Hematopoietic multipotent progenitor cell (in vitro differentiated cells): ENCODE results near the gene SKAP1. TPM values are rescaled to one million over a fixed set of nuclear protein-coding genes. Genes with fewer than 3 reads are reported as not detected.
"Not testable (repeated sequence)": the region's sequence is repeated elsewhere in the genome, so short reads cannot be mapped to it uniquely, and the experiment has no call there.

Source experiments
- DNase-seq, 3 donors: peaks; one replicate each; pipeline ENCODE4 v3.0.0-alpha.2; 2011 to 2015; ENCODE audit warnings: low read depth in 2 of 3, low spot score in 2 of 3
- total RNA-seq: library from RNA; depleted of rRNA; stranded (reverse); fragments of >200 nt; gene quantifications from one replicate; pipeline ENCODE4 v1.2.3, GENCODE V29; 2012

SKAP1 gene
- total RNA-seq, 1 donor = 4.8 TPM

DNA sequence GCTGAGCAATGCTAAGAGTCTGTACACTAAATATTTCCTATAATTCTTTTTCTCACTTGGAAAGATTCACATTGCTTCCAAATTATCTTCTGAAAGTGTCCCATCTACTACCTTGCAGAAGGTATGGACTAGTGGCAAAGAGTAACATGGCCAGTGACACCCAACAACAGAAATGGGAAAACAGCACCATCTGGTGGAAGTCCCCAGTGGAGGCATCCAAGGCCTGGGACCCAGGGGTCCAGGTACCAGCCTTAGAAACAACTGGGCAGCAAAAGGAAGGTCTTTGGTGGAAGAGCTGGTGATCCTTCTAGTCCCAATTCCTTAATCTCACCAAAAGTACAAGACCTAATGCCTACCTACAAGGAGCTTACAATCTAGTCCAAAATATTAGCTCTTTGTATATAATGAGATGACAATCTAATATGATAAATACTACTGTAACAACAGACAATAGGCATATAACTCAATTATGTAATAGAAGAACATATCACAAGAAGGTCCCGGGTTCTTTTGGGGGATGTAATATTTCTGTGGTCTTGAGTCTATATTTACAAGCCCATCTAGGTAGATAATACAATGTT lies 55.3 kb downstream of the SKAP1 start:
- DNase-seq = peak in 2 of 3 donors; percentile 54 to 74

DNA sequence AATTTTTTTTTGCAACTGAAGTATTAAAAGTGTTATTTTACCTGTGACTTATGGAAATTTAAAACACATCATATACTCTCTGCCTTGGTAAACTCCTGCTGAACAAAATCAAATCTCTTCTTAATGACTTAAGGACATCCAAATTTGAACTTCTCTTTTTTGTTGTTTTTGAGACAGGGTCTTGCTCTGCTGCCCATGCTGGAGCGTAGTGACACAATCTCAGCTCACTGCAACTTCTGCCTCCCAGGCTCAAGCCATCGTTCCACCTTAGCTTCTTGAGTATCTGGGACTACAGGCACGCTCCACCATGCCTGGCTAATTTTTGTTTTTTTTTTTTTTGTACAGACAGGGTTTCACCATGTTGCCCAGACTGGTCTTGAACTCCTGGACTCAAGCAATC lies 56.1 kb downstream of the SKAP1 start:
- DNase-seq = no peak

DNA sequence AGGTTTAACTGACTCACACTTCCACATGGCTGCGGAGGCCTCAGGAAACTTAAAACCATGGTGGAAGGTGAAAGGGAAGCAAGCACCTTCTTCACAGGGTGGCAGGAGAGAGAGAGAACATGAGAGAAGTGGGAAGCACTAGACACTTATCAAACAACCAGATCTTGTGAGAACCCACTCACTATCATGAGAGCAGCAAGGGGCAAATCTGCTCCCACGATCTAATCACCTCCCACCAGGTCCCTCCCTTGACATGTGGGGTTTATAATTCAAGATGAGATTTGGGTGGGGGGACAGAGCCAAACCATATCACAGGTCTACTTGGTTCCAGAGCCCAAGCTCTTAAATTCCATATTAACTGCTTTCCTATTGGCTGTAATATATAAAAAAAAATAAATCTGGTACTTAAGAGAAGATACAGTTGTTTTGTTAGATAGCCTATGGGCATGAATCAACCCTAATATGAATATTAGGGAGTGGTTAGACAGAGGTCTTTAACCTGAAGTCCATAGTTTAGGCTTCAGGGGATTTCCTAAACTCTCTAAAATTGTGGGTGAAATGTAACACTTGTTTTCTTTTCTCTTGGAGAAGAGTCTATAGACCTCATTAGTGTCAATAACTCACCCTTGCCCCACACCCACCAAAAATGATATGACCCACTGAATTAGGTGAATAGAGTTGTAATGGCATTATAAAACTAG lies 56.7 kb downstream of the SKAP1 start:
- peak in 2 of 3 donors; percentile 17 to 40 for DNase-seq

DNA sequence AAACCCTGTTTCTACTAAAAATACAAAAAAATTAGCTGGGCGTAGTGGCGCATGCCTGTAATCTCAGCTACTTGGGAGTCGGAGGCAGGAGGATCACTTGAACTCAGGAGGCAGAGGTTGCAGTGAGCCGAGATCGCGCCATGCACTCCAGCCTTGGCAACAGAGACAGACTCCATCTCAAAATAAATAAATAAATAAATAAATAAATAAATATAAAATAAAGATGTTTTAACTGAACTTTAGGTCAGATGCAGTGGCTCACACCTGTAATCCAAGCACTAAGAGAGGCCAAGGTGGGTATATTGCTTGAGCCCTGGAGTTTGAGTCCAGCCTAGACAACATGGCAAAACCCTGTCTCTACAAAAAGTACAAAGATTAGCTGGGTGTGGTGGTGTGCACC lies 61.0 kb downstream of the SKAP1 start:
- DNase-seq = not testable (repeated sequence)

DNA sequence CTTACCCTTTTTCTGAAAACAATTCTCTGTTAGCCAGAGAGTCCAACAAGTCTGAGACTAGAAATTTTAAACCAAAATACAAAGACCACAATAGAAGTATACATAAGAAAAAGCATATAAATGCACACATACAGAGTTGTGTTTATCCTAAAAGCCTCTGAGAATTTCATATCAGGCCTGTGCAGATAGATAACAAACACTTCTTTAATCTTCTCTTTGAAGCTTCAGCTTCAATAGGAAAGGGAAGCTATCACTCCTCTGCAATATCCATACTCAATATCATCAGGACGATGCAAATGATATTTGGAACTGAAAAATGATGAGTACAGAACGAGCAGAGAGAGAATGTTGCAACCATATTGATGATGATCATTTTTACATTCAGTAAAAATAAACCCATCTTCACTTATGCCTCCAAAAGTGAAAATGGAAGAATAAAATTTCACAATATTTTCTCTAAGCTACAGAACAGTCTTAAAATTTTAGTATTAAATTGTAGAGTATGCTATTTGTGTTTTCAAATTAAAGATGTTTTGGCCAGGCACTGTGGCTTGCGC lies 61.6 kb downstream of the SKAP1 start:
- no peak for DNase-seq

DNA sequence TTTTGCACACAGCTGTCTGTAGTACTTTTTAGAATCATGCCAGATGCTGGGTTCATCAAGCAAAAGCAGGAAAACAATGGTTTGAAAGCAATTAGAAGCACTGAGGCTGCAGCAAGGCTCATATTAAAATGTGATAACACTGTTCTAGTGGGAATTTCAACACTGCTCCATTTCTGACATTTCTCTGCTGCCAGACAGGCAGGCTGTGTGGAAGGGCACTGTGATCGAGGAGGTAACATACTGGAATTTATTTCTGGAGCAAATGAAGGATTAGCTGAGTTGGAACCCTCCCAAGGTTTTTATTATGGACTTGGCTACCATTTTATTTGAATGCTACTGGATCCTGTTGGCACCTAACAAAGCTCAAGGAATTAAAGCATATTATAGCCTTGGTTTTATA lies 66.9 kb downstream of the SKAP1 start:
- DNase-seq = no peak

DNA sequence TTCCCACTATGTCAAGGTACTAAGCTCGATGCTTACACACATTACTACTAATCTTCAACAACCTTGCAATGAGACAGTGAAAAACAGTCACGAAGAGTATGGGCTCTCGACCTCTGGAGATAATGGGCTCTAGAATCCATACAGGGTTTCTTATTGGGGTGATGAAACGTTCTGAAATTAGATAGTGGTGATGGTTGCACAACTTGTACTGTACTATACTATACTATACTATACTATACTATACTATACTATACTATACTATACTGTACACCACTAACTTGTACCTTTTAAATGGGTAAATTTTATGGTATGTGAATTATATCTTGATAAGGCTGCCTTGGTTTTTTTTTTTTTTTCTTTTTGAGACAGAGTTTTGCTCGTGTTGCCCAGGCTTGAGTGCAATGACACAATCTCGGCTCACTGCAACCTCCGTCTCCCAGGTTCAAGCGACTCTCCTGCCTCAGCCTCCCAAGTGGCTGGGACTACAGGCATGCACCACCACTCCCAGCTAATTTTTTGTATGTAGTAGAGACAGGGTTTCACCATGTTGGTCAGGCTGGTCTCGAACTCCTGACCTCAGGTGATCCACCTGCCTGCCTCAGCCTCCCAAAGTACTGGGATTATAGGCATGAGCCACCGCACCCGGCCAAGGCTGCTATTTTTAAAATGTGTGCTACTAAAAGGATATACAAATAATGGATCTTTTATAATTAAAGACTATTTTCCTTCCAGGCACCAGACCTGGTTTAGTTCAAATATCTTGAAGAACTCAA lies 69.0 kb downstream of the SKAP1 start:
- DNase-seq = not testable (repeated sequence)

DNA sequence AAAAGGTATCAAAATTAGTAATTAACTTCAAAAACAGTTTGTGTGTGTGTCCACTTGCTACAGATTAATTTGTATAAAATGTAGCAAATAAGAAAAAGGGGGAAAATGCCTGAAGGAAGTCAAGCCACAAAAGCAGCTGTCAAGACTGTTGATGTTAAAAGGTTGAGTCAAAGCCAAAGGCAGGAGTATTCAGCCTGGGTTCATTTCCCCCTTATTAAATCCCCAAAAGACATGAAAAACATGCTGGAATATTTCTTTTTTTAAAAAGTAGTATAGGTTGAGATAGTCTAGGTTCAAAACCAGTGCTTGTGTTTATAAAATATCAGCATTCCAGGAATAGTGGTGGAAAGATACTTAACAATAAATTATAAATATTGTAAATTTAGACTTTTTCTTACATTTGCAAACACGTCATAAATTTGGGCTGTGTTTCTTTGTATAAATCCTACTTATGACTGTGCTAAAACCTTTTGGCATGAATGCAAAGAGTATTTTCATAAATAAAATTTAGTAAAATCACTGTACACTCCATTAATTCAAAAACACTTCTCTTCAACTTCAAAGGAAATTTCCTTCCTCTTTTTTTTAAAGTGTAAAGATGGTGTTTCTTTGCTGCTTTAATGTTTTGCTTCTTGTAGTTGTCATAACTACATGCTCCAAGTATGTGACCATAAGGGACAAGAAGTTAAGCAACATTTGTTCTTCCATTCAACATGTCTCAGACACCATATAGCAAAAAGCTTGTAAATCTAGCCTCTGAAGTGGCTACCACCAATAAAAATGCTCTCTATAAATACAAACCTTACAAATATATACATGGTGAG lies 72.0 kb downstream of the SKAP1 start:
- peak in 2 of 3 donors; percentile 35 to 91 for DNase-seq

DNA sequence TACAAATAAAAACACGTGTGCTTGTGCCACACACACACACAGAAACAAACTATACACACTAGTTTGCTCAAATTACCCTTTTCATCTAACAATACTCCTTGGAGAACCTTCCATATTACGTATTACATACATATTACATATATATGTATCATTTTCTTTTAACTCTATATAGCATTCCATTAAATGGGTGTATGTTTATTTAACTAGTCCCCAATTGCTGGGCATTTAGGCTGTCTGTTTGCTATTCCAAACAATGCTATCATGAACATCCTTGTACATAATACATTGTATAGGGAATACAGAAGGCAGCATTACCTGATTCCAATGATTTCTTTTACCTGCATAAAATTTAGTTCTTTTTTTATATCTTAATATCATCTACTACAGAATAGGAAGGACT lies 73.1 kb downstream of the SKAP1 start:
- no peak for DNase-seq

DNA sequence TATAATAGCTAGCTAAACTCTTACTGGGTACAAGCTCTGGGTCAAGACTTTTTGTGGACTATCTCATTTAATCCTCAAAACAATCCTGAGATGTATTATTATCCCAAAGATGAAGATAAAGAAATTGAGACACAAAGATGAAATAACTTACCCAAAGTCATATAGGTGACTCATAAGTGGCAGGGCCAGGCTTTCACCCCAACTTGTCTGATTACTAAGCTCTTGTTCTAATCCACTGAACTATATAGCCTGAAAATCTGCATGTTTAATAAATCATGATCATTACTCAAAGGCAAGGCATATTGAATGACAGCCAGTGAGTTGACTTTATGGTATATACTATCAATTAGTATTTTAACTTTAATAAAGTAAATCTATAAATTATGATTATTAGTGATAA lies 77.4 kb downstream of the SKAP1 start:
- DNase-seq = no peak

DNA sequence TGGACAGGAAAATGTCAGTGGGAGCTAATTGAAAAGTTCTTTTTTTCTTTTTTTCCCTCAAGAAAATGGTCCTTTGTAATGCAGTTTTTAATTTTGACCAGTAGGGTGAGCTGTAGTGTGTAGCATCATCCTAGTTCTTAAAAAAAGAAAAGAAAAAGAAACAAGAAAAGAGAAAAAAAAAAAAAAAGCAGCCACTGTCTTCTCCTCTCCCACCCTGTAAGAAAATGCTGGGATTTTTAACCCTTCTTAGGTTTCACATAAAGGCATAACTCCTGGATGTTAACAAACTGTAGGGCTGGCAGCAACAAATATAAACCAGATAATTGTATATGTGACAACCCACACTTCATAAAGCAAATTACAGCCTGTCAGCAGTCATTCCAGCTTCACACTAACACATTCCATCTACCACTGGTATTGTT lies 78.1 kb downstream of the SKAP1 start:
- DNase-seq = peak in 2 of 3 donors; percentile 44 to 63

DNA sequence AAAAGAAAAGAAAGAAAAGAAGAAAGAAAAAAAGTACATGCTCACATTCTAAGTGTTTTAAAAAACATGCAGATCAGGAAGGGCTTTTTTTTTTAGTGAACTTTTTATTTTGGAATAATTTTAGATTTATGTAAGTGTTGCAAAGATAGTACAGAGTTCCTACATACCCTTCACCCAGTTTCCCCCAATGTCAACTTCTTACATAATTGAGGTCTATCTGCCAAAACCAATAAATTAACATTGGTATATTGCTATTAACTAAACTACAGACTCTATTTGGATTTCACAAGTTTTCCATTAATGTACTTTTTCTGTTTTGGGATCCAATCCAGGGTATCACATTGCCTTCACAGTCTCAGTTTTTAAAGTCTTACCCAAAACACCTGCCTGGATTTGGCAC lies 81.7 kb downstream of the SKAP1 start:
- no peak for DNase-seq

DNA sequence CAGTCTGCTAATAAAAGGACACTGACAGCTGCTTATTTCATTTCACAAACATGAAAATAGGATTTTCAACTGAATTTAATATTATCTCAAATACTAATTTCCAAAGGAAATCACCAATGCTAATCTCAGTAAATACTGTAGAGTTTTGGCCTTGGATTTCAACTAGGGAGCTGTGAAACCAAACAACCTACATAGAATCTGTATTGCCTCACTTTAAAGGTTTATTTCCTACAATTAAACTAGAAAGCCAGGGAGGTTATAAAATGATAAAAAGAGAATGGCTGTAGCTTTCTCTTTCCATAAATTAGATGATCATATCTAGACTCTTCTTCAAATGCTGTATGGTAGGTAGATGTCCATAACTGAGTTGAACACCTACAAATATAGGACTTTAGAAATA lies 82.8 kb downstream of the SKAP1 start:
- no peak for DNase-seq

DNA sequence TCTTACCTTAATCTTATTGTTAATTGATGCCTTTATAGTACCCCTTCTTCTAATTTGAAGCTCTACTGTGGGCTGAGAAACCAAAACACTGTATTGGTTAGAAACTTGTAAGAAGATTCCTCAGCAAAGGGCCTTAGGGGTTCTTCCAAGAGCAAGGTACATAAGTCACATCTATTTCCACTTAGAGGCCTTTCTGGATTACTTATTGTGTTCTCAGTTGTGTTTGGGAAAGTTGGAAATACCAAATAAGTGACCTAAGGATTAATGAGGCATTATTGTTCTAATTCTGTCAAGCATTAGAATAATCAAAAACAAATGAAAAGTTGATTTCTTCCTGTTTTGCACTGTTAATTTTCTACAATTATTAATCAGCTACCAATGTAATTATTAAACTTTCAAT lies 85.8 kb downstream of the SKAP1 start:
- no peak for DNase-seq

DNA sequence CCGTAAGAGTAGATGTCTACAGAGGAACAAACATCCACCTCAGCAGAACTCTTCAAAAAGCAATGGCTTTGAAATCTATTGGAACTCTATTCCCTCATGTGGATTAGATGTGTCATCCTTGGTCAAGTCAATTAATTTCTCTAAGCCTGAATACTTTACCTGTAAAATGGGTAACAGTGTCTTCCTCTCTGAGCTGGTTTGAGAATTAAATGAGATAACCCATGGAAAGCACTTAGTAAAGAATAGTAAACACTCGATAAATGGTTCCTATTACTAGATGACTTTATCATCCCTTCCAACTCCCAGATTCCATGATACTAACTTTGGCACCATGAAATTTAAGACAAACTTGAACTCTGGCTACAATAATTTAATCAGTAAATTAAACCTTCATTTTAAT lies 89.1 kb downstream of the SKAP1 start:
- no peak for DNase-seq

DNA sequence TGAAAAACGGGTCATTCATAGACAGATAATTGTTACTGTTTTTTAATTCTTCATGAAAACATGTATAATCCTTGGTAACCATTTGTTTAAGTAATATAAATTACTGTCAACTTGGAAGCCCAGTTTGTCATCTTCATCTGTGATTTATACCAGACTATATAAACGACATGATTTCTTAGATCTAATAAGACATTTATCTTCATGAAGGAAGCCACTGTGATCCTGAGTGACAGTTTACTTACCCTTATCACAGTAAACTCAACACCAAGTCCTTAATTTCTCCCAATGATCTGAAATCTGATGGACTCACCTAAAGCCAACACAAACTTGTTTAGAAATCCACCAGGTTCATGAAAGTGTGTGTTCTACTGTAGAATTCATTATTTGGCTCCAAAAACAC lies 91.3 kb downstream of the SKAP1 start:
- no peak for DNase-seq

DNA sequence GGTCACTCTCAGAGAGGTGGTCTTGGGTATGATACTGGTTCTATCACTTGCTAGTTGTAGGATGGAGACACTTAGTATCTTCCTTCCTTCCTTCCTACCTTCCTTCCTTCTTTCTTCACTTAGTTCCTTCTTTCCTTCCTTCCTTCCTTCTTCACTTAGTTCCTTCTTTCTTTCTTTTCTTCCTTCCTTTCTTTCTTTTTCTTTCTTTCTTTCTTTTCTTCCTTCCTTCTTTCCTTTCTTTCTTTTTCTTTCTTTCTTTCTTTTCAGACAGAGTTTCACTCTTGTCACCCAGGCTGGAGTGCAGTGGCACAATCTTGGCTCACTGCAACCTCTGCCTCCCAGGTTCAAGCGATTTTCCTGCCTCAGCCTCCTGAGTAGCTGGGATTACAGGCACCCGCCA lies 92.1 kb downstream of the SKAP1 start:
- DNase-seq = not testable (repeated sequence)

DNA sequence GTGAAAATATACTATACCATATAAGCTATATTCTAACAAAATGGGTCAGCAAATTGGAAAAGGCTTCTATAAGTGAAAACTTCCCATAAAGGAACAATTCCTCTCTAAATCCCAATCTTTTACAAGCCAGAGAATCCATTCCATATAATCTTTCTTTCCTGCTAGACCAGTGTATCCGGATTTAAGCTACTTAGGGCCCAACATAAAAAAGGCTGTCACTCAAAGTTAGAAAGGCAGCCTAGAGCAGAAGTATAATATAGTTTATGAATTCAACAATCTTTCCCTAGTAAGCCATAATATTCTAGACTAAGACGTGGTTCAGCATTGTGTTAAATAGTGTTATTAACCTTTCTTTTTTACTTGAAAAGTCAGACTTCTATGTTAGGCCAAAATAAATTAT lies 93.0 kb downstream of the SKAP1 start:
- DNase-seq = no peak

DNA sequence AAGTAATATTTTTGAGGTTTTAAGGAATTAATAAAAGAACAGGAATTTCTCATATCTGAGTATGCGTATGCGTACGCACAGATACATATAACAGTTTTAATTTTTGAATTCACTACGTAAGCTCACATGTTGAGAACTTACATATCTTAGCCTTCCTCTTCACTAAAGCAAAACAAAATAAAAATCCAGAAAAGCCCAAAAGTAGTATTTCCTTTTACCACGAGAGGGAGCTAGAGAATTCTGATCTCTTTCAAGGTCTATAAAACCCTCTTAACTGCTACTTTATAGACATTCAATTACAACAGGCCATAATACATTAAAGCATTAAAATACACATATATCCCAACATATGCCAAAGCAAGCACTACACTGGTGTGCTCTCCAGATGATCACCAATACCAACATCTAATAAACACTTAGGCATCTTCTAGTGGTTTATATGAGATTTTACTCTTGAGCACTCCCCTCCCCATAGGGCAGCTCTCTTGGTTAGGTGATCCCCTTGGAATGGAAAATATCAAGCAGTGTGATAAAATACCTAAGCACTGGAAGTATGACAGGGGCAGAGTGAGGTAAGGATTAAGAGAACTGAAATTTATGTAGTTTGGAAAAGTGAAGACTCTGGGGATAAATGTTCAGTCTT lies 94.0 kb downstream of the SKAP1 start:
- DNase-seq = peak; percentile 33 to 83 (median 61)

DNA sequence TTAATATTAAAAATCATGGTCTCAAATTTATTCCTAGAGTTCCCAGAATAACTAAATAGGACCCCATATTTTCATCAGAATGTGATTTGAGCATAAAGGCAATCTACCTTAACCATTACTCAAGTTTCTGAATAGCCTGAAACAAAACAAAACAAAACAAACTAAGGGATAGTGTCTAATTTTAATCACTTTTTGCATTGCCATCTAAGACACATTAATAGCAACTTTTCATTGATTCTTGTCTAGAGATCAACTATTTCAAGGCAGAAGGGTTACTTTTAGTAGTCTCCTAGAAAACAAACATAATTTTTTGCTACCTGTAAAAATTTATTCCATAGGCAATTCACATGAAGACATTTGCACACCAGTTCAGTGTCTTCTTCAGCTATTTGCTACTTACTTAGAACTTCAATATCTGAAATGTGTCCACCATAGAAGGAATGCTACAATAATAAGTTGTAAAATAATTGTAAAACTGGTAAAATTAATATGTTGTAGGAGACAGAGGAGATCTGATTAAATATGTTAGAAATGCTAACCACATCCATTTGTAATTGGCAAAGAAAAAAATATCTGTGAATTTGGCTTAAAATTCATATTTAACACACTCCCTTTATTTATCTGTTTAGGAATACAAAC lies 94.7 kb downstream of the SKAP1 start:
- no peak for DNase-seq
